DND-41 (cell line): ENCODE results near the gene RMI2.

Source experiments
- CTCF ChIP-seq: IDR thresholded peaks from 2 replicates; pipeline ENCODE4 v1.5.1; 2012; ENCODE audit warnings: borderline replicate concordance, low read length, moderate library complexity, mild to moderate bottlenecking; ENCODE audit not compliant: poor library complexity, severe bottlenecking; ENCODE audit errors: extremely low read depth
- EZH2 ChIP-seq: IDR thresholded peaks from 3 replicates; pipeline ENCODE4 v1.6.1; 2012; ENCODE audit warnings: borderline replicate concordance, low read depth, mild to moderate bottlenecking, moderate library complexity, low read length, inconsistent platforms; ENCODE audit not compliant: severe bottlenecking

- TF ChIP-seq CTCF: no peak
- no peak for TF ChIP-seq EZH2
Measured at GRCh38 chr16:11360641-11361373, 15.5 kb downstream of the RMI2 start.
